K562 (cell line): ENCODE results near the gene ZNF74. TPM values are rescaled to one million over a fixed set of nuclear protein-coding genes. Genes with fewer than 3 reads are reported as not detected.

ENCODE experiments used
- ATAC-seq: fragments of 200-7000 bp; cut with Tn5 transposase; 3 replicates; pipeline ENCODE4 v1.9.1; 2020; ENCODE audit warnings: moderate library complexity
- BruUV-seq: library from RNA; stranded (reverse); fragments of 400-500 nt; replicated peaks from 2 replicates; lab custom pipeline; 2021; lab: Mats Ljungman, UMichigan
- CTCF ChIA-PET: fragments of 300-600 bp; formaldehyde crosslinking; extraction: SDS; loops from one replicate; lab custom pipeline; 2021; ENCODE audit warnings: low intra/inter-chr PET ratio; lab: Yijun Ruan, JAX
- POLR2A ChIA-PET: fragments of 300-600, 350-650 bp; sonication (Branson Sonifier 250); formaldehyde crosslinking; extraction: SDS; loops from one replicate; lab custom pipeline; 2021; ENCODE audit warnings: antibody characterized with exemption, inconsistent platforms; lab: Yijun Ruan, JAX
- DNase-seq, 4 experiments: peaks; one replicate each; pipeline versions ENCODE4 v3.0.0 to v3.0.0-alpha.2; 2011 to 2018; ENCODE audit warnings: low spot score in 3 of 4, mixed read lengths in 3 of 4; ENCODE audit errors: extremely low read depth in 1 of 4
- FAIRE-seq: peaks from 2 replicates; lab custom pipeline; 2011; peaks lifted over from hg19 to GRCh38; lab: Jason Lieb, UNC
- H2AFZ ChIP-seq: 2 replicates; pipeline ENCODE4 v1.6.0; 2011; ENCODE audit warnings: low read depth, low read length, control low read depth, inconsistent platforms
- H3K27ac ChIP-seq: fragments of 200-600 bp; 3 replicates; pipeline ENCODE4 v1.8.0; 2011; ENCODE audit warnings: low read depth, mild to moderate bottlenecking, control low read depth, inconsistent platforms, low read length, moderate library complexity, mixed read lengths; ENCODE audit errors: extremely low read depth
- H3K27me3 ChIP-seq, 2 experiments: fragments of 300-600 bp in 1 of 2; 2 replicates in 1 of 2; 3 replicates in 1 of 2; pipeline versions ENCODE4 v1.6.0 to v1.8.0; 2011; ENCODE audit warnings: inconsistent platforms in 2 of 2, low read length in 2 of 2, mild to moderate bottlenecking in 1 of 2, mixed read lengths in 1 of 2, moderate library complexity in 1 of 2; ENCODE audit not compliant: control insufficient read depth in 2 of 2, insufficient read depth in 2 of 2
- H3K36me3 ChIP-seq: fragments of 300-600 bp; 3 replicates; pipeline ENCODE4 v1.8.0; 2011; ENCODE audit warnings: mild to moderate bottlenecking, low read length, inconsistent platforms; ENCODE audit not compliant: control insufficient read depth, insufficient read depth
- H3K4me1 ChIP-seq, 2 experiments: fragments of 200-600 bp in 1 of 2; replicated peaks in 1 of 2; 2 replicates in 1 of 2; 3 replicates in 1 of 2; pipeline versions ENCODE4 v1.5.1 to v1.8.0; 2011; ENCODE audit warnings: inconsistent platforms in 2 of 2, low read length in 2 of 2, mild to moderate bottlenecking in 1 of 2, mixed read lengths in 1 of 2, moderate library complexity in 1 of 2; ENCODE audit not compliant: control insufficient read depth in 2 of 2, insufficient read depth in 2 of 2
- H3K4me2 ChIP-seq: 2 replicates; pipeline ENCODE4 v1.6.1; 2011; ENCODE audit warnings: low read length, control low read depth, inconsistent platforms, mixed read lengths; ENCODE audit not compliant: insufficient read depth
- H3K4me3 ChIP-seq: fragments of 200-600 bp; sonication (generic), shearing (Covaris generic); 2 replicates; pipeline ENCODE4 v1.5.1; 2016; ENCODE audit warnings: control low read depth, inconsistent platforms
- H3K79me2 ChIP-seq: fragments of 200-600 bp; 3 replicates; pipeline ENCODE4 v1.8.0; 2011; ENCODE audit warnings: low read length, inconsistent platforms; ENCODE audit not compliant: control insufficient read depth, insufficient read depth
- H3K9ac ChIP-seq, 2 experiments: 2 replicates each; pipeline versions ENCODE4 v1.6.0 to v1.6.1; 2011; ENCODE audit warnings: low read depth in 2 of 2, low read length in 2 of 2, control low read depth in 1 of 2, inconsistent platforms in 1 of 2, mild to moderate bottlenecking in 1 of 2, mixed read lengths in 1 of 2; ENCODE audit not compliant: insufficient read depth in 1 of 2
- H3K9me1 ChIP-seq: one replicate; pipeline ENCODE4 v1.6.0; 2011; ENCODE audit warnings: inconsistent platforms, mild to moderate bottlenecking, low read length, moderate library complexity; ENCODE audit not compliant: control insufficient read depth, insufficient read depth
- H3K9me3 ChIP-seq: replicated peaks from 2 replicates; pipeline ENCODE4 v1.5.1; 2011; ENCODE audit warnings: low read depth, low read length, inconsistent platforms; ENCODE audit not compliant: control insufficient read depth, insufficient read depth
- H4K20me1 ChIP-seq: replicated peaks from 2 replicates; pipeline ENCODE4 v1.6.1; 2011; ENCODE audit warnings: low read length, inconsistent platforms, mixed read lengths; ENCODE audit not compliant: control insufficient read depth, insufficient read depth
- BMI1 ChIP-seq: fragments of 150-350 bp; IDR thresholded peaks from 2 replicates; pipeline ENCODE4 v1.6.1; 2014; ENCODE audit warnings: low read length
- CBFB ChIP-seq: sonication (generic); formaldehyde crosslinking; IDR thresholded peaks from 2 replicates; pipeline ENCODE4 v1.4.0; 2020; ENCODE audit warnings: mild to moderate bottlenecking, missing genetic modification reagents
- DPF2 ChIP-seq: fragments of 450-650 bp; IDR thresholded peaks from 2 replicates; pipeline ENCODE4 v1.6.1; 2016
- GABPB2 ChIP-seq: fragments of 250-450 bp; sonication (Bioruptor Pico); conservative IDR thresholded peaks from 2 replicates; pipeline ENCODE4 v1.5.1; 2021; ENCODE audit warnings: mild to moderate bottlenecking
- HIVEP1 ChIP-seq: fragments of 250-450 bp; sonication (Bioruptor Pico); IDR thresholded peaks from 2 replicates; pipeline ENCODE4 v1.4.0; 2020; ENCODE audit warnings: mild to moderate bottlenecking
- HOXB6 ChIP-seq: fragments of 250-450 bp; sonication (Bioruptor Pico); IDR thresholded peaks from 2 replicates; pipeline ENCODE4 v1.5.1; 2022; ENCODE audit warnings: mild to moderate bottlenecking, borderline replicate concordance
- KDM2B ChIP-seq: fragments of 250-450 bp; sonication (Bioruptor Pico); IDR thresholded peaks from 2 replicates; pipeline ENCODE4 v1.8.0; 2021; ENCODE audit warnings: mild to moderate bottlenecking, moderate library complexity
- SMC3 ChIP-seq: conservative IDR thresholded peaks from 2 replicates; pipeline ENCODE4 v1.6.1; 2011; ENCODE audit warnings: low read depth, low read length, improper control_type of control experiment; ENCODE audit not compliant: insufficient read depth
- ZBTB8A ChIP-seq: fragments of 450-650 bp; IDR thresholded peaks from 2 replicates; pipeline ENCODE4 v1.6.1; 2018; ENCODE audit warnings: mild to moderate bottlenecking, moderate library complexity; ENCODE audit not compliant: partially characterized antibody
- ZKSCAN3 ChIP-seq: fragments of 250-450 bp; sonication (Bioruptor Pico); IDR thresholded peaks from 2 replicates; pipeline ENCODE4 v1.4.0; 2020
- ZKSCAN8 ChIP-seq: fragments of 200-800 bp; sonication (Bioruptor generic); IDR thresholded peaks from 2 replicates; pipeline ENCODE4 v1.6.1; 2016; ENCODE audit warnings: missing genetic modification characterization, missing compliant biosample characterization
- ZNF584 ChIP-seq: fragments of 200-800 bp; sonication (Bioruptor generic); IDR thresholded peaks from 2 replicates; pipeline ENCODE4 v1.6.1; 2016; ENCODE audit warnings: low read depth, mild to moderate bottlenecking, missing genetic modification characterization, missing compliant biosample characterization
- WGBS: fragments of 100-300 bp; shearing (Covaris generic); methylation state at CpG from one replicate; pipeline ENCODE4 v1.1.6; 2016; ENCODE audit warnings: low coverage, mixed read lengths; ENCODE audit not compliant: insufficient coverage; ENCODE audit errors: missing lambda C conversion rate; 5-methylcytosine and 5-hydroxymethylcytosine counted together
- in situ Hi-C: fragments of 300-500 bp; cut with MboI; formaldehyde crosslinking; loops from 4 replicates; pipeline ENCODE4 v1.15.0; 2018; ENCODE audit warnings: inconsistent platforms, mixed read lengths
- intact Hi-C: fragments of 100-400 bp; cut with micrococcal nuclease; formaldehyde crosslinking; loops from 2 replicates; pipeline ENCODE4 v1.14.2; 2022
- polyA plus RNA-seq, 8 experiments: library from polyadenylated mRNA; depleted of rRNA in 4 of 8; stranded (reverse) in 5 of 8; unstranded in 3 of 8; fragments of >200 nt; fragmentation: Nextera tagmentation in 2 of 8; fragmentation: Illumina TruSeq in 1 of 8; extraction: Ambion mirVana in 2 of 8; extraction: Trizol in 1 of 8; gene quantifications; 2 replicates each; pipeline versions ENCODE4 v1.2.1 to v1.2.3, GENCODE V29; 2011 to 2014; ENCODE audit warnings: inconsistent platforms in 1 of 8, missing spikeins in 1 of 8
- total RNA-seq, 7 experiments: library from RNA; depleted of rRNA in 6 of 7; stranded (reverse); fragments of >200 nt in 6 of 7; fragmentation: Illumina TruSeq in 2 of 7; extraction: Trizol in 2 of 7; gene quantifications; 2 replicates each; pipeline versions ENCODE4 v1.2.1 to v1.2.3, GENCODE V29; 2011 to 2021; ENCODE audit warnings: low replicate concordance in 1 of 7
- TF ChIP-seq, protein P1 (sequence below): fragments of 450-650 bp; IDR thresholded peaks from 2 replicates; pipeline ENCODE4 v1.6.1; 2016; ENCODE audit warnings: antibody characterized with exemption
- TF ChIP-seq, protein P2 (sequence below): fragments of 250-450 bp; sonication (Bioruptor Pico); IDR thresholded peaks from 2 replicates; pipeline ENCODE4 v1.4.0; 2020; ENCODE audit warnings: mild to moderate bottlenecking, moderate library complexity, borderline replicate concordance
- TF ChIP-seq, protein P3 (sequence below): fragments of 450-650 bp; formaldehyde crosslinking; IDR thresholded peaks from 2 replicates; pipeline ENCODE4 v1.4.0; 2022; ENCODE audit warnings: missing genetic modification characterization

ZNF74 gene
- total and polyA plus RNA-seq, 9 of the 15 experiments (the other 6 are each of a cell fraction or from before 2014, with no cell fraction given): 2.4 to 53.5 (median 31.5) TPM

DNA sequence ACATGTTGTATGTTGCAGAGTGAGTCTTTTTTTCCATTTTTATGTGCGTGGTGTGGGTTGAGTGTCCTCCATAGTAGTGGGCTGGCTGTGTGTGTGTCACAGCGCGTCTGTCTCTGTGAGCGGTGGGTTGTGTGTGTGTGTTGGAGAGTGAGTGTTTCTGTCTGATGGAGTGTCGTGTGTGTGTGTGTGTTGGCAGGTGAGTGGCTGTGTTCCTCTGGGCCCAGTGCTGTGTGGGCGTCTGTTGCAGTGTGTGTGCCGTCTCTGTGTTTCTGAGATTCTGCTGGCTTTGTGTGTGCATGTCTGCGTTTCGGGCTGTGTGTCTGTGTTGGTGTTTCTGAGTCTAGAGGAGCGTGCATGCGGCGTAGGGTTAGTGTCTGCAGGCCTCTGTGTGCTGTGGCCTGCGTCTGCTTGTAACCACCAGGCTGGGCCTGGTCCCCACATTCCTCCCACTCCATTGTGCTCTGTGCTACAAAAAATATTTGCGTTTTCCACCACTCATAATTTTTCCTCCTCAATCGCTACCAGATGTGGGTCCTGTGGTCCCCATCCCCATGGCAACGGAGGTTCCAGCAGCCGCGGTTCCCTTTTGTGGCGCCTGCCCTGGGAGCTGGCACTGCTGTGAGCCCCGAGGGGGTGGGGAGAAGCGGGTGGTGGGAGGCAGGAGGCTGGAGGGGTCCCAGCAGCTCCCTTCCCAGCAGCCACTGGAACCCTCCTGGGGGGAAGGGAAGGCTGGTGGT is 28.5 kb downstream of the ZNF74 start:
- H3K36me3 ChIP-seq: no peaks in the 10 kb centered on the region
- CTCF ChIA-PET: no interaction called here
- H3K9ac ChIP-seq: peak overlapping the region in 1 of 2 experiments; percentile 15; a peak in 2 of 4 replicates
- FAIRE-seq: no peak
- H2AFZ ChIP-seq: no peak overlapping the region; the same call in 1 of the 2 replicates
- POLR2A ChIA-PET: interaction anchor here (0.5 to 1.5 kb wide), 9 partner anchors 10 to 465 kb away, joined by 3 to 7 read pairs (median 3); no protein-coding TSS in a partner anchor
- no peaks in the 10 kb centered on the region for H3K79me2 ChIP-seq
- DNase-seq: no peak
- no peak overlapping the region for H3K4me3 ChIP-seq
- H3K4me2 ChIP-seq: no peak overlapping the region
- H4K20me1 ChIP-seq: peaks cover 25% of the 10 kb centered on the region
- H3K27me3 ChIP-seq: peaks cover 33 to 56% of the 10 kb centered on the region in 2 experiments; a peak in 4 of 5 replicates
- ATAC-seq: no peak
- H3K4me1 ChIP-seq: peaks cover 0 to 44% of the 10 kb centered on the region in 2 experiments; a peak in 3 of 5 replicates
- H3K9me3 ChIP-seq: no peaks in the 10 kb centered on the region
- in situ Hi-C loops: loop anchor here (5.0 to 25.0 kb wide), 3 partner anchors 35 to 1885 kb away; partner anchors contain the start of gene TMEM191B
- WGBS: 28% methylated on average over 21 of the region's 21 CpGs
- intact Hi-C loops: no loop called here
- H3K27ac ChIP-seq: no peak overlapping the region
- BruUV-seq: no TSS peak
- H3K9me1 ChIP-seq: no peaks in the 10 kb centered on the region
- TF ChIP-seq, protein P1, sequence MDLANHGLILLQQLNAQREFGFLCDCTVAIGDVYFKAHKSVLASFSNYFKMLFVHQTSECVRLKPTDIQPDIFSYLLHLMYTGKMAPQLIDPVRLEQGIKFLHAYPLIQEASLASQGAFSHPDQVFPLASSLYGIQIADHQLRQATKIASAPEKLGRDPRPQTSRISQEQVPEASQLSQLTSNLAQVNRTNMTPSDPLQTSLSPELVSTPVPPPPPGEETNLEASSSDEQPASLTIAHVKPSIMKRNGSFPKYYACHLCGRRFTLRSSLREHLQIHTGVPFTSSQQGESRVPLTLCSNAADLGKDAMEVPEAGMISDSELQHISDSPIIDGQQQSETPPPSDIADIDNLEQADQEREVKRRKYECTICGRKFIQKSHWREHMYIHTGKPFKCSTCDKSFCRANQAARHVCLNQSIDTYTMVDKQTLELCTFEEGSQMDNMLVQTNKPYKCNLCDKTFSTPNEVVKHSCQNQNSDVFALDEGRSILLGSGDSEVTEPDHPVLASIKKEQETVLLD: no peak
- TF ChIP-seq ZNF584 (CRISPR knock-in tag): no peak
- TF ChIP-seq HOXB6 (CRISPR knock-in tag): peak; percentile 62; the same call in 1 of the 2 replicates
- peak; percentile 23; the same call in 1 of the 2 replicates for TF ChIP-seq KDM2B (CRISPR knock-in tag)
- TF ChIP-seq DPF2: 0 out of 2 replicates have a peak, but pooled peaks have one; percentile 10
- TF ChIP-seq SMC3: peak; percentile 18; the same call in 1 of the 2 replicates
- 0 out of 2 replicates have a peak, but pooled peaks have one; percentile 75 for TF ChIP-seq GABPB2 (CRISPR knock-in tag)
- no peak for TF ChIP-seq ZKSCAN8
- no peak for TF ChIP-seq BMI1
- TF ChIP-seq HIVEP1 (CRISPR knock-in tag): no peak
- TF ChIP-seq CBFB (CRISPR knock-in tag): 0 out of 2 replicates have a peak, but pooled peaks have one; percentile 12
- TF ChIP-seq, protein P2, sequence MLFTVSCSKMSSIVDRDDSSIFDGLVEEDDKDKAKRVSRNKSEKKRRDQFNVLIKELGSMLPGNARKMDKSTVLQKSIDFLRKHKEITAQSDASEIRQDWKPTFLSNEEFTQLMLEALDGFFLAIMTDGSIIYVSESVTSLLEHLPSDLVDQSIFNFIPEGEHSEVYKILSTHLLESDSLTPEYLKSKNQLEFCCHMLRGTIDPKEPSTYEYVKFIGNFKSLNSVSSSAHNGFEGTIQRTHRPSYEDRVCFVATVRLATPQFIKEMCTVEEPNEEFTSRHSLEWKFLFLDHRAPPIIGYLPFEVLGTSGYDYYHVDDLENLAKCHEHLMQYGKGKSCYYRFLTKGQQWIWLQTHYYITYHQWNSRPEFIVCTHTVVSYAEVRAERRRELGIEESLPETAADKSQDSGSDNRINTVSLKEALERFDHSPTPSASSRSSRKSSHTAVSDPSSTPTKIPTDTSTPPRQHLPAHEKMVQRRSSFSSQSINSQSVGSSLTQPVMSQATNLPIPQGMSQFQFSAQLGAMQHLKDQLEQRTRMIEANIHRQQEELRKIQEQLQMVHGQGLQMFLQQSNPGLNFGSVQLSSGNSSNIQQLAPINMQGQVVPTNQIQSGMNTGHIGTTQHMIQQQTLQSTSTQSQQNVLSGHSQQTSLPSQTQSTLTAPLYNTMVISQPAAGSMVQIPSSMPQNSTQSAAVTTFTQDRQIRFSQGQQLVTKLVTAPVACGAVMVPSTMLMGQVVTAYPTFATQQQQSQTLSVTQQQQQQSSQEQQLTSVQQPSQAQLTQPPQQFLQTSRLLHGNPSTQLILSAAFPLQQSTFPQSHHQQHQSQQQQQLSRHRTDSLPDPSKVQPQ (CRISPR knock-in tag): no peak
- TF ChIP-seq ZBTB8A: no peak
- TF ChIP-seq, protein P3, sequence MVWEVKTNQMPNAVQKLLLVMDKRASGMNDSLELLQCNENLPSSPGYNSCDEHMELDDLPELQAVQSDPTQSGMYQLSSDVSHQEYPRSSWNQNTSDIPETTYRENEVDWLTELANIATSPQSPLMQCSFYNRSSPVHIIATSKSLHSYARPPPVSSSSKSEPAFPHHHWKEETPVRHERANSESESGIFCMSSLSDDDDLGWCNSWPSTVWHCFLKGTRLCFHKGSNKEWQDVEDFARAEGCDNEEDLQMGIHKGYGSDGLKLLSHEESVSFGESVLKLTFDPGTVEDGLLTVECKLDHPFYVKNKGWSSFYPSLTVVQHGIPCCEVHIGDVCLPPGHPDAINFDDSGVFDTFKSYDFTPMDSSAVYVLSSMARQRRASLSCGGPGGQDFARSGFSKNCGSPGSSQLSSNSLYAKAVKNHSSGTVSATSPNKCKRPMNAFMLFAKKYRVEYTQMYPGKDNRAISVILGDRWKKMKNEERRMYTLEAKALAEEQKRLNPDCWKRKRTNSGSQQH (CRISPR knock-in tag): peak; percentile 86
- TF ChIP-seq ZKSCAN3: no peak
